Measurements from ENCODE around the gene ZEB2. TPM values are rescaled to one million over a fixed set of nuclear protein-coding genes. Genes with fewer than 3 reads are reported as not detected.
A peak's percentile ranks its signal among the peaks of the same experiment; 100 is the strongest.

Gene ZEB2
- total and polyA plus RNA-seq, 2 donors (not counting 3 experiments of a cell fraction or from before 2014, with no cell fraction given), result 17.9 to 49.6 TPM

- FAIRE-seq, result no peak
- intact Hi-C loops (cut with micrococcal nuclease), result loop anchor here (1.0 to 10.0 kb wide), 7 partner anchors 371 to 1073 kb away; no protein-coding TSS in a partner anchor
- Histone ChIP-seq H3K4me3 (replicated peaks in 1 of 3; ENCODE audit: insufficient read depth in 1 of 3, low read depth in 1 of 3, low read length in 3 of 3) (peak overlapping the region in 2 of 3 experiments; percentile 53 to 55), H3K9me1 (replicated peaks; ENCODE audit: control insufficient read depth, extremely low read depth, insufficient read depth, low read length) (no peaks in the 10 kb centered on the region), H3K27me3 (ENCODE audit: control insufficient read depth in 2 of 2, insufficient read depth in 2 of 2, low read length in 2 of 2) (no peaks in the 10 kb centered on the region), H3K9me3 (replicated peaks; ENCODE audit: control insufficient read depth, insufficient read depth, low read length) (no peaks in the 10 kb centered on the region), H3K27ac (ENCODE audit: insufficient read depth, low read depth, low read length) (no peak overlapping the region), H3K4me2 (ENCODE audit: insufficient read depth, low read length) (peak overlapping the region; percentile 56), H3K4me1 (ENCODE audit: control insufficient read depth, extremely low read depth, insufficient read depth, low read length) (peaks cover 43% of the 10 kb centered on the region), H2AFZ (ENCODE audit: low read depth, low read length) (peak overlapping the region; percentile 83), H3K36me3 (ENCODE audit: control insufficient read depth in 2 of 2, extremely low read depth in 1 of 2, insufficient read depth in 2 of 2, low read length in 2 of 2) (no peaks in the 10 kb centered on the region), H3K9ac (replicated peaks; ENCODE audit: extremely low read depth, insufficient read depth, low read length) (no peak overlapping the region), H4K20me1 (replicated peaks; ENCODE audit: control insufficient read depth, extremely low read depth, insufficient read depth, low read length) (no peaks in the 10 kb centered on the region), H3K79me2 (ENCODE audit: control insufficient read depth, insufficient read depth, low read length) (peaks cover 33% of the 10 kb centered on the region)
- ChIA-PET POLR2A (interaction anchor here (0.7 kb wide), 1 partner anchor 139 kb away, joined by 3 read pairs; no protein-coding TSS in a partner anchor), CTCF (interaction anchor here (0.5 to 2.0 kb wide), 8 partner anchors 9 to 1398 kb away, joined by 3 to 9 read pairs (median 4); no protein-coding TSS in a partner anchor)
- peak; percentile 79 for DNase-seq (ENCODE audit: low read depth, low spot score)
- no TSS peak for BruUV-seq (replicated peaks)
- TF ChIP-seq EZH2 (IDR thresholded peaks at IDR 0.05; ENCODE audit: borderline replicate concordance, low read depth, low read length, severe bottlenecking) (no peak), POLR2A (IDR thresholded peaks at IDR 0.05; ENCODE audit: low read depth, low read length) (no peak), CTCF (IDR thresholded peaks at IDR 0.05; ENCODE audit: extremely low read depth in 1 of 2, insufficient read depth in 1 of 2, low read depth in 1 of 2, low read length in 2 of 2) (no peak), POLR2AphosphoS5 (IDR thresholded peaks at IDR 0.05; ENCODE audit: insufficient read depth, low read depth, low read length) (no peak), MAX (IDR thresholded peaks at IDR 0.05; ENCODE audit: insufficient read depth, insufficient read length) (no peak), GATA2 (IDR thresholded peaks at IDR 0.05; ENCODE audit: insufficient read depth, insufficient read length, low read depth, low read length) (no peak)
- dilution Hi-C loops (cut with MboI; ENCODE audit: extremely low pct_ligation_motif_present, low sequenced_read_pairs), result loop anchor here (25.0 kb wide), 1 partner anchor 159 kb away; no protein-coding TSS in a partner anchor
Observed at GRCh38 chr2:144520756-144521487, 1.0 kb upstream of the ZEB2 start.

Measured in endothelial cell of umbilical vein (primary cell).